NCI-H82 (cell line): ENCODE data around the gene SNRPE.
A peak's percentile ranks its signal among the peaks of the same experiment; 100 is the strongest.
"Not testable (repeated sequence)": the region's sequence is repeated elsewhere in the genome, so short reads cannot be mapped to it uniquely, and the experiment has no call there.

ENCODE experiments used
- DNase-seq: peaks from one replicate; lab custom pipeline; 2025; lab: John Stamatoyannopoulos, UW

SNRPE gene

DNA sequence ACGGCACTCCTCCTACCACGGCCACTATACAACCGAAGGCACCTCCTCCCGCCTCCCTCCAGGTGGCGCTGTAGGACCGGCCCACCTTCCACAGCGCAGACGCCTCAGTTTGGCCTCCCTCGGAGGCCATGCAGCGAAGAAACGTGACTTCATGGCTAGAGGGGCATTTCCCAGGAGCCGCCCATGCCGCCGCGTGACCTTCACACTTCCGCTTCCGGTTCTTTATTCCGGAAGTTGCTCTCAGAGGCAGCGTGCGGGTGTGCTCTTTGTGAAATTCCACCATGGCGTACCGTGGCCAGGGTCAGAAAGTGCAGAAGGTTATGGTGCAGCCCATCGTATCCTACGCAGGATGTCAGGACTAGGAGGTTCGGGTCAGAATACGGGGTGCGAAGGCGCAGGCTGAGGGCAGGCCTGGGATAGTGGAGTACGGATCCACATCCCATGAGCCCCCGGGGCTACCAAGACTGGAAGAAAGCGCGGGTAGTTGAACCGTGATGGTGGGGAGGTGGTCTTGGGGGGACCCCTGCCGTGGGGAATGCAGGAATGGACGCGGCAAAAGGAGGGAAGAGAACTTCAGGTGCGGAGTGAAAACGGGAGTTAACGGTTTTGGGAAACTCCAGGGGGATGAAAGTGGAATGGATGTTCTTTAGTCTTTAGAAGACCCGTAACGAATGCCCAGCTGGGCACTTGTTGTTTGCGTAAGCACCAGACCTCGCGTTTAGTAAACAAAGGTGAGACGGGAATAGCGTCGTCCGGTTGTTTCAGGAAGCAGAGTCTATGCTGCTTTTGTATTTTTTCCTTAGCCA is at the start of gene SNRPE:
SNRPE (plus strand) TSS at position 221 of the 806 bp plus-strand sequence; CDS start at position 282, 61 bp downstream.
- peak; percentile 99 for DNase-seq

DNA sequence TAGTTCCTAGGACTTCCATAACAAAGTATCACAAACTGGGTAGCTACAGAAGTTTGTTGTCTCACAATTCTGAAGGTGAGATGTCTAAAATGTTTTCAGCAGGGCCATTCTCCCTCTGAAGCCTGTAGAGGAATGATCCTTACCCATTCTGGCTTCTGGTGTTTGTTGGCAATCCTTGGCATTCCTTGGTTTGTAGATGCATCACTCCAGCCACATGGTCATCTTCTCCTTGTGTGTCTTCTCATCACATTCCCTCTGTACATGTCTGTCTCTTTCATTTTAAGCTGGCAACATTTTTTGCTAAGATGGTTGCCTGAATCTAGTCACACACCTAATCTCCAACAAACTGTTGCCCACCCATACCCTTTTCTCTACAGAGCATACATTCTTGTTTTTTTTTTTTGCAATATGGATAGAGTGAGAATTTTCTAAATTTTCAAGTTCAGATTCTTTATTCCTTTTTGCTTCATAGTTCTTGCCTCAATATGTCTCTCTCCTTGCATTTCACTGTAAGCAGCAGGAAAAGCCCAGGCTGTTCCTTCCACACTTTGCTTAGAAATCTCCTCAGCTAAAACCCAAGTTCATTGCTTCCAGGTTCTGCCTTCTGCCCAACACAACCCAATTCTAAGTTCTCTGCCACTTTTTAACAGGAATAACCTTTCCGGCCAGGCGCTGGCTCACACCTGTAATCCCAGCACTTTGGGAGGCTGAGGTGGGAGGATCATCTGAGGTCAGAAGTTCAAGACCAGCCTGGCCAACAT is 47.6 kb upstream of the SNRPE start:
- no peak for DNase-seq

DNA sequence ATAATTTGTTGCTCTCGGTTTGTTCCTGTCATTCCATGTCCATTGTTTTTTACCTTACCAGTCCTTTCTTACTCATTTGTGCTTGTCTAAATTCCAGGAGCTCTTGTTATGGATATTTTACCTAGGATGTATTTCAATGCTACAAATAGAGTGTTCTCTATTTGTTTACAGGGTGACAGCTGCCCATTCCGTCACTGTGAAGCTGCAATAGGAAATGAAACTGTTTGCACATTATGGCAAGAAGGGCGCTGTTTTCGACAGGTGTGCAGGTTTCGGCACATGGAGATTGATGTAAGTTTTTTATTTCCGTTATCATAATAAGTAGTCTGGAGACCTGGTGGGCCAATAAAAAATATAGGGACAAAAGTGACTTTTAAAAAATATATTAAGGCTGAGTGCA is 43.0 kb upstream of the SNRPE start:
- no peak for DNase-seq

DNA sequence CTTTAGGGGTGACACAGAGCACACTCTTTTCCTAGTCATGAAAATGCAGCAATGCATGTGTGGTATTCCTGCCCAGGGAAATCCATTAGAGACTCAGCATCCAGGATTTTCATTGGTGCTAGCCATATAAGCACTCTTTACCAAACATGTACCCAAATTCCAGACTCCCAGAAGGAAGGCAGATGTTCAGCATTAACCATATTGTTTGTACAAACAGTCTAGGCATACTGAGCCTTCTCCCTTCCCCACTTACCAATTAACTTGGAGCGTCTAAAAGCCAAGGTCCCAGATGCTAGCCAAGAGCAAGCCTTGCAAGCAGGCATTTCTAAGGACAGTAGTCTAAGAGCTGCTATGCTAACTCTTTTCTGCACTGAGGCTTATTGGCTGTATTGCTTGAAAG is 38.1 kb upstream of the SNRPE start:
- DNase-seq: peak; percentile 43

DNA sequence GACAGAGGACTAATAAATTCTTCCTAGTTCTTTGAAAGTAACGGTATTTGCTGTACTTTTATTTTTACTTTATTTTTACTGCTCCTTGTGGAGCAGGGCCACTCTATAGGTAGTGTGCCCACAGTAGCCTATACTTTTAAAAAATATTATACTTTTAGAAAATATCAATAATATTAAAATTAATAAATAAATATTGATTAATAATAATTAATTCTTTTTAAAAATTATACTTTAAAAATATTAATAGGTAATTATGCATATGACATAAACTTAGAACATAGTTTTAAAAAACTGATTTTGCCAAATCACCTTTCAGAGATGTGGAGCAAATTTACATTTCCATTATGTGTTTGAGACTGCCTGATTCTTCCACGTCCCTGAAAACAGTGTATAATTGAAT is 35.2 kb upstream of the SNRPE start:
- DNase-seq: no peak

DNA sequence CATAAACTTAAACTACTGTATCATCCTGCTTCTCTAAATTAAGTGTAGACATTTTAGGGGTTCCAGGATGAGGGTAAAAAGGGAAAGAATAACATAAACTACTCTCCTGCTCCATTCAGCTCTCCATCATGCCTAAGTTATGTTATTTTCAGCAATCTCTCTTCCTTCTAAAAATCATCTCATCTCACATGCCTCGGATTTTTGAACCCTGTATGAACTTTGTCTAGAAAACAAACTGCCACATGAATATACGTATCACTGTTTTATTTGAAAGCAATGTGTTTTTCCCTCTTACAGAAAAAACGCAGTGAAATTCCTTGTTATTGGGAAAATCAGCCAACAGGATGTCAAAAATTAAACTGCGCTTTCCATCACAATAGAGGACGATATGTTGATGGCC is 33.4 kb upstream of the SNRPE start:
- no peak for DNase-seq

DNA sequence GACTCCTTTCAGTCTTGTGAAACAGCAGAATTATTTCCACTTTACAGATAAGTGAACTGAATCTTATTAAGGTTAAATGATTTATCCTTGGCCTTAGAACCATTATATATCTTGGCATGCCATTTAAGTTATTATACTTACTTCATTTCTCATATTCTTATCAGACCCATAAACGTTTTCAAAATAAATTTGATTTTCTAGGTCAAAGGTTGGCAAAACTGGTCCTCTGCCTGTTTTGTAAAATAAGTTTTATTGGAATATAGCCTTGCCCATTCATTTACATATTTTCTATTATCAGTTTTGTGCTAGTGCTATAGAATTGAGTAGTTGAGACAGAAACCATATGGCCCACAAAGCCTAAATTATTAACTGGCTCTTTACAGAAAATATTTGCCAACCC is 32.9 kb upstream of the SNRPE start:
- no peak for DNase-seq

DNA sequence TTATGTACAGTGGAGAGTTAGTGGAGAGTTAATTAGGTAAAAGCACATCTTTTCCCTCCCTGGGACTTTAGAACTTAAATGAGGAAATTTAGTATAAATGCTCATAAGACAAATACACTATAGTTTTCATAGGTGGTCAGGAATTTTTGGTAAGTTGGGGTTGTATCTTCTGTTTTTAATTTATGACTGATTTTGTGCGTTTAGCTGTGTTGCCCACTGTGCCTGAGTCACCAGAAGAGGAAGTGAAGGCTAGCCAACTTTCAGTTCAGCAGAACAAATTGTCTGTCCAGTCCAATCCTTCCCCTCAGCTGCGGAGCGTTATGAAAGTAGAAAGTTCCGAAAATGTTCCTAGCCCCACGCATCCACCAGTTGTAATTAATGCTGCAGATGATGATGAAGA is 32.2 kb upstream of the SNRPE start:
- DNase-seq: not testable (repeated sequence)

DNA sequence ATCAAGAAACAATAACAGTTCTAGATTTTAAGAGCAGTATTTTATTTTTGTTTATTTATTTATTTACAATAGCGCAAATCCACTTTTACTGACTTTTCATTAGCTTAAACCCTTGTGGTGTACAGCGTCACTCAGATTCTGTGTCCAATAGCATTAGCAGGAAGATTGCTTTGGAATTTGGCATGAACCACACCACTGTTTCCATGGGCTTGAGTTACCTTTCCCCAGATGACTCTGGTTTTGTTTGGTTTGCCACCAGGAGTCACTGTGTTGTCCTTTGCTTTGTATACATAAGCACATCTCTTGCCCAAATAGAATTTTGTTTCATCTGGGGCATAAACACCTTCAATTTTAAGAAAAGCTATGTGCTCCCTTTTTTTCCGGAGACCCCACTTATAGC is 25.9 kb upstream of the SNRPE start:
- no peak for DNase-seq

DNA sequence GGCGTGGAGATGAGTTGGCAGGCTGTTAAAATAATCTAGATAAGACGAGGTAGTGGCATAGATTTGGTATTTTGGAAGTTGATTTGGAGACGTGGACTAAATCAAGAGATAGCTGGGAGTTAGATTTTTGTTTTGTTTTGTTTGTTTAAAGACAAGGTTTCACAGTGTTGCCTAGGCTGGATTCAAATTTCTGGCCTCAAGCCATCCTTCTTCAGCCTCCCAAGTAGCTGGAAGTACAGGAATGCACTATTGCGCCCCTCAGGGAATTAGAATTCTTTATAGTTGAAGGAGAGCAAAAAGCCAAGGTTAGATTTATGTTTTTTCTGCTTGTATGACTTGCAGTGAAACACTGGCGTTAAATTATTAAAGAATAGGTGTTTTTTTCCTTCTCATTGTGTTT is 22.3 kb upstream of the SNRPE start:
- no peak for DNase-seq

DNA sequence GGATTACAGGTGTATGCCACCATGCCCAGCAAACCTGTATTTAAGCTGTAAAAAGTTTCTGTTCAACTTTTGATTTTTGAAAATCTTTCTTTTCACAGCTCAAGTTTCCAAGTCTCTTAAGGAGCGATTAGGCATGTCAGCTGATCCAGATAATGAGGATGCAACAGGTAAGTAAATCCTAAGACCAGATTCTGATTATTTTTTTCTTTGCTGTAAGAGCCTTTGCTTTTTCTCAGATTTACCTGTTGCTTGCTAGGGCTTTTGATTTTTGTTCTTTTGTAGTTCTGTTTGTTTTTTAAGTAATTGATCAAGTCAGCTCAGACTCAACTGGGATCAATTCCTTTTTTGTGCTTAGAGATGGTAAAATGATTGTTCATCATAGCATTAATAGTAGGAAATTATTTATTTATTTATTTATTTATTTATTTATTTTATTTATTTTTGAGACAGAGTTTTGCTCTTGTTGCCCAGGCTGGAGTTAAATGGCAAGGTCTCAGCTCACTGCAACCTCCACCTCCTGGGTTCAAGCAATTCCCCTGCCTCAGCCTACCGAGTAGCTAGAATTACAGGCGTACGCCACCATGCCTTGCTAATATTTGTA is 21.1 kb upstream of the SNRPE start:
- no peak for DNase-seq

DNA sequence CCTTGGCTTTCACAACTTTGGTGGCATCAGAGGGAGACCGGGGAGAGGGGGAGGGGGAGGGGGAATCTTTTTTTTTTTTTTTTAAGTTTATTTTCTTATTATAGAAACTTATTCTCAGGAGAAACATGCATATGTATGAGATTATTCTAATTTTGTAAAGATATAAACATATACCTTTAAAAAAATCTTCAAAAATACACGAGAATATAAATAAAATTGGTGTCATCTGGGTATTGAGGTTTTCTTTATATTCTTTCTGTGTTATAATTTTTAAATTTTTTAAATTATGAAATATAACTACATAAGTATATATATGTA is 18.9 kb upstream of the SNRPE start:
- DNase-seq: no peak

DNA sequence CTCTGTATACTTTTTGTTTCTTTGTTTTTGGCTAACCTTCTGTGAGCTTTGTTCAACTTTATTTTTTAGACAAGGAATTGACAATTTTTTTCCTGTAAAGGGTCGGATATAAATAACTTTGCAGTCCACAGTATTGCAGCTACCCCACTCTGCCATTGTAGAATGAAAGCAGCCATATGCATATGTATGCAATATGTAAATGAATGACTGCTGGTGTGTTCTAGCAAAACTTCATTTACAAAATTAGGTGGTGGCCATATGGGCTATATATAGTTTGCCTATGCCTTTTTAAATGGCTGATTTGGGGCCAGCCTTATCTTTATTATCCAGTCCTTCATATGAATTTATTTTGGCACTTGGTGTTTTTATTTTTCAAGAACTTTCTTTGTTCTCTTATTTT is 18.0 kb upstream of the SNRPE start:
- no peak for DNase-seq

DNA sequence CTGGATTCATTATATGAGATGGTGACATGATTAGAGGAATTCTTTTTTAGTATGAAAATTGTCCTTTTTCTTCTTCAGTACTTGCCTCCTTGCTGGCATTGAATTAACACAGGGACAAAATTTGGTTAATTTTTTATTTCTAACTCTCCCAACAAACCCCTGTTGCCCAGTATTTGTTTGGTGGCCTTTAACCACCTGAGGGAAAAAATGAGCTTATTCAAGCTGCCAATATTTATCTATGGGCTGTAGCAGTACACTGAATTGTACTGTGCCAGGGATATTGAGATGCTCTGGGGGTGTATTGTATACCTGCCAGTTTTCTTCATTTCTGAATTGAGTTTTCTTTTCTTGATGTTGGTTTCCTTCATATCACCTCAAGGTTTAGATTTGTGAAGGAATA is 8.3 kb upstream of the SNRPE start:
- DNase-seq: not testable (repeated sequence)

DNA sequence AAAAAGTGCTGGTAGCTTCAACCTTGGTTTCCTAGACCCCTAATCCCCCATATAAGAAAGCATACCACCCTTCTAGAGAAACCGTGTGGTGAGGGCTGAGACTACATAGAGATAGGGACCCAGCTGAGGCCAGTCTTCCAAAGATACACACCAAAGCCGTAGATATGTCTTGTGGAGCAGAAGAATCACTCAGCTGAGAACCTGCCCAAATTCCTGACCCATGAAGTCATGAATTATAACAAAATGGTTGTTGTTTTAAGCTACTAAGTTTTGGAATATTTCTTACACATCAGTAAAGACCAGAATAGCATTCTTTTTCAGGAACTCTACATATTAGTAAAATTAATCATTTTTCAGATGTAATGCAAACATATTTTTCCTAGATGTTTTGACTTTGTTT is 3.3 kb upstream of the SNRPE start:
- DNase-seq: peak; percentile 27

DNA sequence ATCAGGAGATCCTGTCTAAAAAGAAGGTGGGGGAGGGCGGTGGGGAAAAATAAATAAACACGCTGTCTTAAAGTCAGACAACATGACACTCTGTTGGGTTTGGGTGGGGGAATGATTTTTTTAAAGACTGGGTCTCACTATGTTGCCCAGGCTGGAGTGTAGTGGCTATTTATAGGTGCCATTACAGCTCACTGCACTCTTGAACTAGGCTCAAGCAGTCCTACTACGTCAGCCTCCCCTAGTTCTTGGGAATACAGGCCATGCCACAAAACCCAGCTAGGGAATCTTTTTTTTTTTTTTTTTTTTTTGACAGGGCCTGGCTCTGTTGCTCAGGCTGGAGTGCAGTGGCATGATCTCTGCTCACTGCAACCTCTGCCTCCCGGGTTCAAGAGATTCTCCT is 2.4 kb upstream of the SNRPE start:
- no peak for DNase-seq

DNA sequence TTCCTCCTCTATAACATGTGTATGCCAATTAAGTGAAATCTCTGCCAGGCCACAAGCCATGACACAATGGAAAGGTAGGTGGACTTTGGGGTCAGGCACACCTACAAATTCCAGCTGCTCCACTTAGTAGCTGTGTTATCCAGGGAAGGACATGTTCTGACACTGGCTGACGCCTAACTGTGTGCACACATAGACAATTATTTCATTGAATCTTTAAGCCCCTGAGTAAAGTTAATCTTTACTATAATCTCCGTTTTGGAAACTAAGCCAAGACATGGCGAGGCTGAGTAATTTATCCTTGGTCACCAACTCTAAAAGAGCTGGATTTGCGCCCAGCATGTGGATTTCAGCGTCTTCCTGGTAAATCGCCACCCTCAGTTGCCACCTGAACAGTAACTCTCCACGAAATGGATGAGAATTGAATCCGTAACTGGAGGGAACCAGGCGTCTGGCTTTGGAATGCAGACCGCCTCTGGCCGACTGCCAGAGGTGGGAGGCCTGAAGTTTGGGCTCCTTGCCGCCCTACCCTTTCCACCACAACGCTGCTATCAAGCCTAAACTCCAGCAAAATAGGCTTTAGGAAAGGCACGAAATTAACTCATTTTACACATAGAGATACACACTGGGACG is 888 bp upstream of the SNRPE start:
- DNase-seq: peak; percentile 80

DNA sequence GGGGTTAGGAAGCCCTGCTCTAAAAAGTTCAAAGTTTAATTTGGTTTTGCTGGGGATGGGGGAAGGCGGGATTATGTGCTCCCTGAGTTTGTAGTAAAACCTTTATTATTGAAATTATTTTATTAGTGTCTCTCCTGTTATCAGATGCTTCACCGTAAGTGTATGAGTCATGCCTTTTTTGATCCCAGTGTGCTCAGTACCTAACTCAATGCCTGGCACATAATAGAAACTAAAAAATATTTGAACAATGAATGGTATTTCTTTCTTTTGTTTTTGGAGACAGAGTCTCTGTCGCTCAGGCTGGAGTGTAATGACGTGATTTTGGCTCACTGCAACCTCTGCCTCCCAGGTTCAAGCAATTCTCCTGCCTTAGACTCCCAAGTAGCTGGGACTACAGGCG is 6.4 kb downstream of the SNRPE start:
- DNase-seq: no peak

DNA sequence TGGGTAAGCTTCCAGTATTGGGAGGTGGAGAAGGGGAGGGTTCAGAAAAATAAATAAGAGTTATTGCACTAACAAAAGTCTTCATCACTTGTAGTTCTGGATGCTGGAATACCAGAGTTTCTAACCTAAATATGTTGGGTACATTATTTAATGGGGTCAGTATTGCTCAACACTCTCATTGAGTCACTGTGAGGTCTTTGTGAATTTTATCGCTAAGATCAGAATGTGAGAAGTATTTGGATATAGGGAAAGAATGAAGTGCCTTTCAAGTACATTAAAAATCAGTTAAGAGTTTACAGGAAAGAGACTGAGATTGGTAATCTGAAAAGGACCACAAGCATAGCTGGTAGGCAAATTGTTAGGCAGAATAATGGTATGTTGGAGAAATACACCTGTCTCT is 8.8 kb downstream of the SNRPE start:
- peak; percentile 54 for DNase-seq

DNA sequence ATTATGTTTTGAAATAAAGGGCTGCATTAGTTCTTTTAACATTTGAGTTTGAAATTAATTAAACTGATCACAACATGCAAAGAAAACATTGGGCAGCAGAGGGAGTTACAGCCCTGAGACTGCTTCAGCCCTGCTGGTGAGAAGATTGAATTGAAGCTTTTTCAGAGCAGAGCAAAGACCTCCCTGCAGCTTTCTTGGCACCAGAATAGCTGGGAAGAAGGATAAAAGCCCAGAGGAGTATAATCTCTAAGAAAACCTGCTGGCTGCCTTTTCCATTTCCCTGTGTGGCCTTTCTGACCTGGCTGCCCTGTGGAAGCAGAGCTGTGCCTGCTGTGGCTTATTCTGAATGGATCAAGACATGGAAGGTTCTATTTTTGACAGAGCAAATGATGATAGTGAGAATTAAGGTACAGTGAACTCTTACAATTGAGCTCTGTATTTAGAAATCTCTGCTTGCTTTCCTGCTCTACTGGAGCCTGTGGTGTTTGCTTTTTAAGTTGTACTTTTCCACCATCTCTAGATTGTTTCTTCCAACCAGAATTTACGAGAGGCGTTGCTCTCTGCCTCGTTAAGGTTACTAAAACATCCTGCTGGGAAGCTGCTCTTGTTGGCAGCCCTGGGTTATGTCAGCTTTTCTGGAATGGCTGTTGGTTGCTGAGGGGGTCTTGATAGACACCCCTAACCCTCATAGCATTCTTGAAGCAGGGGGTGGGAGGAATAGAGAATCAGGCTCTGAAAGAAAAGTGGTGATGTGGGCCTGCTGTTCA is 9.9 kb downstream of the SNRPE start:
- DNase-seq: peak; percentile 87

DNA sequence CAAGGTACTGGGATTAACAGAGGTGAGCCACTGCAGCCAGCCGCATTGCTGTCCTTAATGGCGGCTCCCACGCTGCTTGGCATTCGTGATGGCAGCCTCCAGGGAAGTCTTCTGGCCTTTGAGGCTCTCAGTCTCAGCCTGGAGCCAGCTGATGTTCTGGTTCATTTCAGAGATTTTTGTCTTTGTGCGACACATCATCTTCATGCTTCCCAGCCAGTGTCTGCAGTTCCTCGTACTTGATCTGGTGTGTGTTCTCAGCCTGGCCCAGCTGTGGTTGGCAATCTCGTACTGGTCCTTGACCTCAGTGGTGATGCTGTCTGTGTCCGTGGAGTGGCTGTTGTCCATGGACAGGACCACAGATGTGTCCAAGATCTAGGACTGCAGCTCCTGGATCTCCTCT is 11.7 kb downstream of the SNRPE start:
- no peak for DNase-seq

DNA sequence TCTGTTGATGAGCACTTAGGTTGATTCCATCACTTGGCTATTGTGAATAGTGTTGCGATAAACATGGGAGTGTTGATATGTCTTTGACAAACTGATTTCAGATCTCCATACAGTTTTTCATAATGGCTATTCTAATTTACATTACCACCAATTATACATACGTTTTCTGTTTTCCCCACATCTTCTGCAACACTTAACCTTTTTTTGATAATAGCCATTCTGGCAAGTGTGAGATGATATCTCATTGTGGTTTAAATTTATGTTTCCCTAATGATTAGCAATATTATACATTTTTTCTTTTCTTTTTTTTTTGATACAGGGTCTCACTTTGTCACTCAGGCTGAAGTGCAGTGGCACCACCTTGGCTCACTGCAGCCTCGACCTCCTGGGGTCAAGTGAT is 17.0 kb downstream of the SNRPE start:
- DNase-seq: no peak
